ENCODE results near the gene MAML1. TPM values are rescaled to one million over a fixed set of nuclear protein-coding genes. Genes with fewer than 3 reads are reported as not detected.

Gene MAML1
- total and polyA plus RNA-seq, 4 donors, result 6.7 to 34.5 (median 20.5) TPM

GRCh38 chr5:179716286-179716685, 16.3 kb upstream of the MAML1 start:
- H3K36me3 ChIP-seq (ENCODE audit: control insufficient read depth in 4 of 4, insufficient read depth in 4 of 4, low read length in 4 of 4), result peaks cover 36 to 49% (median 44%) of the 10 kb centered on the region in 4 donors
- no peak for ATAC-seq (ENCODE audit: insufficient read depth, low FRiP score)
- DNase-seq, result no peak
- H3K27me3 ChIP-seq (ENCODE audit: control insufficient read depth in 3 of 3, insufficient read depth in 3 of 3, low read length in 2 of 3), result no peaks in the 10 kb centered on the region
- H3K4me1 ChIP-seq (ENCODE audit: control insufficient read depth in 5 of 5, insufficient read depth in 5 of 5, low read length in 5 of 5), result no peaks in the 10 kb centered on the region
- no peak overlapping the region for H3K9ac ChIP-seq (ENCODE audit: insufficient read depth in 1 of 2, low read length in 2 of 2)
- no peak overlapping the region for H3K4me3 ChIP-seq
- 77 to 90% methylated on average over 1 of the region's 1 CpG for WGBS, 2 donors
- no peak overlapping the region for H3K27ac ChIP-seq (ENCODE audit: low read depth in 1 of 2, low read length in 1 of 2)
- H3K9me3 ChIP-seq (ENCODE audit: control insufficient read depth in 4 of 4, insufficient read depth in 3 of 4, low read length in 3 of 4), result no peaks in the 10 kb centered on the region
- no peak for TF ChIP-seq CTCF (IDR thresholded peaks at IDR 0.05; ENCODE audit: control extremely low read depth, extremely low read depth)

- Histone ChIP-seq H3K27me3 (ENCODE audit: control insufficient read depth in 3 of 3, insufficient read depth in 3 of 3, low read length in 2 of 3) (no peaks in the 10 kb centered on the region), H3K36me3 (ENCODE audit: control insufficient read depth in 4 of 4, insufficient read depth in 4 of 4, low read length in 4 of 4) (peaks cover 50 to 70% (median 56%) of the 10 kb centered on the region in 4 donors), H3K4me3 (no peak overlapping the region), H3K9ac (ENCODE audit: insufficient read depth in 1 of 2, low read length in 2 of 2) (no peak overlapping the region), H3K9me3 (ENCODE audit: control insufficient read depth in 4 of 4, insufficient read depth in 3 of 4, low read length in 3 of 4) (no peaks in the 10 kb centered on the region), H3K27ac (ENCODE audit: low read depth in 1 of 2, low read length in 1 of 2) (no peak overlapping the region), H3K4me1 (ENCODE audit: control insufficient read depth in 5 of 5, insufficient read depth in 5 of 5, low read length in 5 of 5) (no peaks in the 10 kb centered on the region)
- ATAC-seq (ENCODE audit: insufficient read depth, low FRiP score) (no peak), DNase-seq (no peak)
- no peak for TF ChIP-seq CTCF (IDR thresholded peaks at IDR 0.05; ENCODE audit: control extremely low read depth, extremely low read depth)
- 87 to 95% methylated on average over 2 of the region's 2 CpGs for WGBS, 2 donors
Measured at GRCh38 chr5:179720222-179720621, 12.4 kb upstream of the MAML1 start.

- 93 to 94% methylated on average over 4 of the region's 4 CpGs for WGBS, 2 donors
Measured at GRCh38 chr5:179724163-179724562, 8.5 kb upstream of the MAML1 start.

More at GRCh38 chr5:179724163-179724562, 8.5 kb upstream of the MAML1 start:
- DNase-seq, result no peak
- Histone ChIP-seq H3K4me3 (no peak overlapping the region), H3K36me3 (ENCODE audit: control insufficient read depth in 4 of 4, insufficient read depth in 4 of 4, low read length in 4 of 4) (peaks cover 48 to 72% (median 60%) of the 10 kb centered on the region in 4 donors), H3K4me1 (ENCODE audit: control insufficient read depth in 5 of 5, insufficient read depth in 5 of 5, low read length in 5 of 5) (no peaks in the 10 kb centered on the region), H3K9me3 (ENCODE audit: control insufficient read depth in 4 of 4, insufficient read depth in 3 of 4, low read length in 3 of 4) (no peaks in the 10 kb centered on the region), H3K9ac (ENCODE audit: insufficient read depth in 1 of 2, low read length in 2 of 2) (no peak overlapping the region), H3K27ac (ENCODE audit: low read depth in 1 of 2, low read length in 1 of 2) (no peak overlapping the region), H3K27me3 (ENCODE audit: control insufficient read depth in 3 of 3, insufficient read depth in 3 of 3, low read length in 2 of 3) (no peaks in the 10 kb centered on the region)
- ATAC-seq (ENCODE audit: insufficient read depth, low FRiP score), result no peak
- TF ChIP-seq CTCF (IDR thresholded peaks at IDR 0.05; ENCODE audit: control extremely low read depth, extremely low read depth), result no peak
